ENCODE data around the gene FOXP4. TPM values are rescaled to one million over a fixed set of nuclear protein-coding genes. Genes with fewer than 3 reads are reported as not detected.
A peak's percentile ranks its signal among the peaks of the same experiment; 100 is the strongest.

The FOXP4 gene
- total RNA-seq, 4 donors from 2014 or later: 10.8 to 30.7 (median 17.7) TPM

DNA sequence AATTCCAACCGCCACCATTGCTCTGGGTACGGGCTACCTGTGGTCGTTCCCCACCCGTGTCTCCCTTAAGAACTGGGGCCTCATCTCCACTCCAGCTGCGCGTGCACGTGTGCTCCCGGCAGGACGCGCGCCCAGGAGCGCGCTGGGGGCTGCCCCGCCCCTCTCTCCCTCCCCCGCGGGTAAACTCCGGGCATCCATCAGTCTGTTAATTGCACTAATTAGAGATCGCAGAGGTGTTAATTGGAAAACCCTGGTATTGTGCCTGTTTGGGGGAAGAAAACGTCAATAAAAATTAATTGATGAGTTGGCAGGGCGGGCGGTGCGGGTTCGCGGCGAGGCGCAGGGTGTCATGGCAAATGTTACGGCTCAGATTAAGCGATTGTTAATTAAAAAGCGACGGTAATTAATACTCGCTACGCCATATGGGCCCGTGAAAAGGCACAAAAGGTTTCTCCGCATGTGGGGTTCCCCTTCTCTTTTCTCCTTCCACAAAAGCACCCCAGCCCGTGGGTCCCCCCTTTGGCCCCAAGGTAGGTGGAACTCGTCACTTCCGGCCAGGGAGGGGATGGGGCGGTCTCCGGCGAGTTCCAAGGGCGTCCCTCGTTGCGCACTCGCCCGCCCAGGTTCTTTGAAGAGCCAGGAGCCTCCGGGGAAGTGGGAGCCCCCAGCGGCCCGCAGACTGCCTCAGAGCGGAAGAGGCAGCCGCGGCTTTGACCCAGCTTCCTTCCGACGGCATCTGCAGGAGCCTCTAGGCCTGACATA is 14.4 kb downstream of the FOXP4 start:
- TF ChIP-seq POLR2A (IDR thresholded peaks at IDR 0.05; ENCODE audit: low read depth): no peak
- TF ChIP-seq POLR2AphosphoS5 (IDR thresholded peaks at IDR 0.05): no peak
- TF ChIP-seq, protein P1, sequence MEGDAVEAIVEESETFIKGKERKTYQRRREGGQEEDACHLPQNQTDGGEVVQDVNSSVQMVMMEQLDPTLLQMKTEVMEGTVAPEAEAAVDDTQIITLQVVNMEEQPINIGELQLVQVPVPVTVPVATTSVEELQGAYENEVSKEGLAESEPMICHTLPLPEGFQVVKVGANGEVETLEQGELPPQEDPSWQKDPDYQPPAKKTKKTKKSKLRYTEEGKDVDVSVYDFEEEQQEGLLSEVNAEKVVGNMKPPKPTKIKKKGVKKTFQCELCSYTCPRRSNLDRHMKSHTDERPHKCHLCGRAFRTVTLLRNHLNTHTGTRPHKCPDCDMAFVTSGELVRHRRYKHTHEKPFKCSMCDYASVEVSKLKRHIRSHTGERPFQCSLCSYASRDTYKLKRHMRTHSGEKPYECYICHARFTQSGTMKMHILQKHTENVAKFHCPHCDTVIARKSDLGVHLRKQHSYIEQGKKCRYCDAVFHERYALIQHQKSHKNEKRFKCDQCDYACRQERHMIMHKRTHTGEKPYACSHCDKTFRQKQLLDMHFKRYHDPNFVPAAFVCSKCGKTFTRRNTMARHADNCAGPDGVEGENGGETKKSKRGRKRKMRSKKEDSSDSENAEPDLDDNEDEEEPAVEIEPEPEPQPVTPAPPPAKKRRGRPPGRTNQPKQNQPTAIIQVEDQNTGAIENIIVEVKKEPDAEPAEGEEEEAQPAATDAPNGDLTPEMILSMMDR (IDR thresholded peaks at IDR 0.05): no peak
- TF ChIP-seq EP300 (IDR thresholded peaks at IDR 0.05): no peak
- intact Hi-C loops (cut with DNase I): no loop called here
- Histone ChIP-seq H3K4me1 (peaks cover 5 to 34% (median 19%) of the 10 kb centered on the region in 4 donors), H3K9me3 (no peaks in the 10 kb centered on the region), H3K27me3 (no peaks in the 10 kb centered on the region), H3K27ac (replicated peaks in 1 of 4) (peak overlapping the region; percentile 20 to 51 (median 40)), H3K4me3 (peak overlapping the region; percentile 51 to 66 (median 54)), H3K36me3 (peaks cover 3 to 4% (median 3%) of the 10 kb centered on the region in 4 donors)
- no peak for DNase-seq (ENCODE audit: extremely low spot score)
- WGBS: 36% methylated on average over 43 of the region's 53 CpGs

GRCh38 chr6:41561416-41561815 is 15.2 kb downstream of the FOXP4 start:
- Histone ChIP-seq H3K4me3 (peak overlapping the region in 1 of 4 donors; percentile 66), H3K27me3 (no peaks in the 10 kb centered on the region), H3K4me1 (peaks cover 5 to 34% (median 19%) of the 10 kb centered on the region in 4 donors), H3K9me3 (no peaks in the 10 kb centered on the region), H3K36me3 (peaks cover 11 to 12% (median 11%) of the 10 kb centered on the region in 4 donors), H3K27ac (replicated peaks in 1 of 4) (peak overlapping the region in 2 of 4 donors; percentile 46 to 51)
- 95% methylated on average over 3 of the region's 3 CpGs for WGBS
- DNase-seq (ENCODE audit: extremely low spot score): no peak
- no peak for TF ChIP-seq POLR2AphosphoS5 (IDR thresholded peaks at IDR 0.05)
- TF ChIP-seq POLR2A (IDR thresholded peaks at IDR 0.05; ENCODE audit: low read depth): no peak
- TF ChIP-seq, protein P1 (IDR thresholded peaks at IDR 0.05): no peak
- no peak for TF ChIP-seq EP300 (IDR thresholded peaks at IDR 0.05)
- intact Hi-C loops (cut with DNase I): no loop called here

- Histone ChIP-seq H3K4me3 (no peak overlapping the region), H3K4me1 (peaks cover 11 to 34% (median 19%) of the 10 kb centered on the region in 4 donors), H3K36me3 (peaks cover 19 to 20% (median 19%) of the 10 kb centered on the region in 4 donors), H3K27me3 (no peaks in the 10 kb centered on the region), H3K27ac (replicated peaks in 1 of 4) (no peak overlapping the region), H3K9me3 (no peaks in the 10 kb centered on the region)
- TF ChIP-seq POLR2A (IDR thresholded peaks at IDR 0.05; ENCODE audit: low read depth): no peak
- TF ChIP-seq EP300 (IDR thresholded peaks at IDR 0.05): no peak
- no peak for TF ChIP-seq POLR2AphosphoS5 (IDR thresholded peaks at IDR 0.05)
- TF ChIP-seq, protein P1 (IDR thresholded peaks at IDR 0.05): no peak
- intact Hi-C loops (cut with DNase I): no loop called here
- WGBS: 92% methylated on average over 10 of the region's 10 CpGs
- DNase-seq (ENCODE audit: extremely low spot score): no peak
Measured at GRCh38 chr6:41561931-41562911, 16.0 kb downstream of the FOXP4 start.

- no peak overlapping the region for H3K4me3 ChIP-seq
- H3K27me3 ChIP-seq: no peaks in the 10 kb centered on the region
- no peak overlapping the region for H3K27ac ChIP-seq (replicated peaks in 1 of 4)
- no peak for TF ChIP-seq POLR2AphosphoS5 (IDR thresholded peaks at IDR 0.05)
- TF ChIP-seq, protein P1 (IDR thresholded peaks at IDR 0.05): no peak
- no peak for TF ChIP-seq POLR2A (IDR thresholded peaks at IDR 0.05; ENCODE audit: low read depth)
- no peak for TF ChIP-seq EP300 (IDR thresholded peaks at IDR 0.05)
- H3K9me3 ChIP-seq: no peaks in the 10 kb centered on the region
- H3K36me3 ChIP-seq: peaks cover 20 to 30% (median 25%) of the 10 kb centered on the region in 4 donors
- intact Hi-C loops (cut with DNase I): no loop called here
- WGBS: 69% methylated on average over 8 of the region's 8 CpGs
- DNase-seq (ENCODE audit: extremely low spot score): no peak
- peaks cover 16 to 35% (median 21%) of the 10 kb centered on the region in 4 donors for H3K4me1 ChIP-seq
Measured at GRCh38 chr6:41563060-41563776, 17.0 kb downstream of the FOXP4 start.
